GM12878 (cell line): ENCODE results near the gene CAMK2B. TPM values are rescaled to one million over a fixed set of nuclear protein-coding genes. Genes with fewer than 3 reads are reported as not detected.

ENCODE experiments used
- ATAC-seq: fragments of 200-7000 bp; cut with Tn5 transposase; 3 replicates; pipeline ENCODE4 v1.9.1; 2020; ENCODE audit warnings: mild to moderate bottlenecking, moderate library complexity
- BruUV-seq: library from RNA; stranded (reverse); fragments of 400-500 nt; replicated peaks from 2 replicates; lab custom pipeline; 2021; lab: Mats Ljungman, UMichigan
- CTCF ChIA-PET: fragments of 300-600 bp; sonication (Branson Sonifier 250); formaldehyde crosslinking; extraction: SDS; loops from one replicate; lab custom pipeline; 2021; ENCODE audit warnings: inconsistent platforms; lab: Yijun Ruan, JAX
- POLR2A ChIA-PET: fragments of 350-600 bp; formaldehyde crosslinking; extraction: SDS; loops from one replicate; lab custom pipeline; 2021; ENCODE audit warnings: inconsistent platforms; lab: Charles Lee
- RAD21 ChIA-PET: fragments of 300-600 bp; sonication (Branson Sonifier 250); formaldehyde crosslinking; loops from one replicate; lab custom pipeline; 2023; ENCODE audit warnings: antibody characterized with exemption; ENCODE audit not compliant: unreplicated experiment; lab: Charles Lee
- SMC1A ChIA-PET: fragments of 300-600 bp; sonication (Branson Sonifier 250); formaldehyde crosslinking; loops from one replicate; lab custom pipeline; 2023; ENCODE audit not compliant: unreplicated experiment, uncharacterized antibody; lab: Charles Lee
- DNase-seq: peaks from one replicate; pipeline ENCODE4 v3.0.0-alpha.2; 2011; ENCODE audit warnings: low read depth, low spot score
- FAIRE-seq: peaks from 3 replicates; lab custom pipeline; 2011; peaks lifted over from hg19 to GRCh38; lab: Jason Lieb, UNC
- H2AFZ ChIP-seq: 2 replicates; pipeline ENCODE4 v1.6.0; 2011; ENCODE audit warnings: low read depth, low read length, control low read depth; ENCODE audit not compliant: control insufficient read depth
- H3K27ac ChIP-seq: 2 replicates; pipeline ENCODE4 v1.5.1; 2011; ENCODE audit warnings: control low read depth; ENCODE audit not compliant: control insufficient read depth, insufficient read depth
- H3K27me3 ChIP-seq, 2 experiments: replicated peaks in 1 of 2; 2 replicates each; pipeline versions ENCODE4 v1.6.0 to v1.6.1; 2011; ENCODE audit warnings: low read length in 1 of 2; ENCODE audit not compliant: control insufficient read depth in 2 of 2, insufficient read depth in 2 of 2
- H3K36me3 ChIP-seq, 2 experiments: 2 replicates each; pipeline ENCODE4 v1.5.1; 2011; ENCODE audit warnings: low read length in 1 of 2; ENCODE audit not compliant: control insufficient read depth in 2 of 2, insufficient read depth in 2 of 2
- H3K4me1 ChIP-seq: 2 replicates; pipeline ENCODE4 v1.6.1; 2011; ENCODE audit warnings: mild to moderate bottlenecking, low read length, moderate library complexity, mixed read lengths; ENCODE audit not compliant: control insufficient read depth, insufficient read depth
- H3K4me2 ChIP-seq: 2 replicates; pipeline ENCODE4 v1.6.0; 2011; ENCODE audit warnings: control low read depth; ENCODE audit not compliant: control insufficient read depth, insufficient read depth
- H3K4me3 ChIP-seq: fragments of 200-600 bp; sonication (generic); 2 replicates; pipeline ENCODE4 v1.5.1; 2016
- H3K79me2 ChIP-seq: 2 replicates; pipeline ENCODE4 v1.6.0; 2011; ENCODE audit warnings: low read length; ENCODE audit not compliant: control insufficient read depth, insufficient read depth
- H3K9ac ChIP-seq: 2 replicates; pipeline ENCODE4 v1.8.0; 2011; ENCODE audit warnings: low read length, control low read depth, mixed read lengths; ENCODE audit not compliant: control insufficient read depth, insufficient read depth
- H3K9me3 ChIP-seq: replicated peaks from 3 replicates; pipeline ENCODE4 v1.5.1; 2011; ENCODE audit warnings: mild to moderate bottlenecking, low read length; ENCODE audit not compliant: control insufficient read depth, insufficient read depth
- H4K20me1 ChIP-seq: 2 replicates; pipeline ENCODE4 v1.6.0; 2011; ENCODE audit not compliant: control insufficient read depth, insufficient read depth
- ATF7 ChIP-seq: fragments of 450-650 bp; IDR thresholded peaks from 2 replicates; pipeline ENCODE4 v1.6.1; 2016; ENCODE audit warnings: low read depth, mild to moderate bottlenecking
- EZH2 ChIP-seq: IDR thresholded peaks from 2 replicates; pipeline ENCODE4 v1.6.1; 2012; ENCODE audit warnings: low read depth, mild to moderate bottlenecking, control low read depth, inconsistent platforms, low read length, borderline replicate concordance; ENCODE audit not compliant: control insufficient read depth
- IRF4 ChIP-seq: IDR thresholded peaks from 2 replicates; pipeline ENCODE4 v1.6.1; 2011; ENCODE audit warnings: low read depth, low read length
- JUNB ChIP-seq: IDR thresholded peaks from 2 replicates; pipeline ENCODE4 v1.6.1; 2016; ENCODE audit warnings: antibody characterized with exemption, mild to moderate bottlenecking
- NR2C2 ChIP-seq: IDR thresholded peaks from 2 replicates; pipeline ENCODE4 v1.6.1; 2011; ENCODE audit warnings: borderline replicate concordance, low read depth; ENCODE audit not compliant: control insufficient read depth, insufficient read length
- NRF1 ChIP-seq: conservative IDR thresholded peaks from 2 replicates; pipeline ENCODE4 v1.6.1; 2011; ENCODE audit warnings: mild to moderate bottlenecking, low read depth, low read length, improper control_type of control experiment
- POLR2AphosphoS2 ChIP-seq: IDR thresholded peaks from 2 replicates; pipeline ENCODE4 v1.6.1; 2011; ENCODE audit warnings: low read depth, mild to moderate bottlenecking, low read length, improper control_type of control experiment, moderate library complexity
- RFX5 ChIP-seq: IDR thresholded peaks from 2 replicates; pipeline ENCODE4 v1.6.1; 2011; ENCODE audit warnings: low read depth, low read length, improper control_type of control experiment
- SMAD5 ChIP-seq: IDR thresholded peaks from 2 replicates; pipeline ENCODE4 v1.6.1; 2016; ENCODE audit warnings: antibody characterized with exemption, low read depth
- SP1 ChIP-seq: IDR thresholded peaks from one replicate; pipeline ENCODE4 v1.6.1; 2011; ENCODE audit warnings: low read depth, low read length
- WGBS: methylation state at CpG from one replicate; pipeline ENCODE4 v1.1.6; 2016; ENCODE audit warnings: low lambda C conversion rate; ENCODE audit not compliant: insufficient replicate concordance, insufficient coverage; ENCODE audit errors: missing lambda C conversion rate; 5-methylcytosine and 5-hydroxymethylcytosine counted together
- in situ Hi-C: fragments of 300-500 bp; cut with MboI; formaldehyde crosslinking; loops from 9 replicates; pipeline ENCODE4 v1.14.3; 2018; ENCODE audit warnings: mixed read lengths
- intact Hi-C: fragments of 100-400 bp; cut with micrococcal nuclease; formaldehyde crosslinking; loops from one replicate; pipeline ENCODE4 v1.14.2; 2022; ENCODE audit not compliant: unreplicated experiment
- polyA plus RNA-seq, 11 experiments: library from polyadenylated mRNA; depleted of rRNA in 4 of 11; unstranded in 6 of 11; stranded (reverse) in 5 of 11; fragments of >200 nt; fragmentation: Nextera tagmentation in 4 of 11; fragmentation: Illumina TruSeq in 1 of 11; extraction: Ambion mirVana in 4 of 11; extraction: Trizol in 1 of 11; gene quantifications; 1 replicate in 1 of 11; 2 replicates in 10 of 11; pipeline versions ENCODE4 v1.2.1 to v1.2.3, GENCODE V29; 2011 to 2016; ENCODE audit warnings: inconsistent platforms in 2 of 11, missing spikeins in 2 of 11, low read depth in 1 of 11
- total RNA-seq, 4 experiments: library from RNA; depleted of rRNA in 3 of 4; stranded (reverse); fragments of >200 nt in 3 of 4; fragmentation: Illumina TruSeq in 1 of 4; extraction: Trizol in 1 of 4; gene quantifications; 2 replicates each; pipeline versions ENCODE4 v1.2.1 to v1.2.3, GENCODE V29; 2013 to 2021
- TF ChIP-seq, protein P1 (sequence below): IDR thresholded peaks from 2 replicates; pipeline ENCODE4 v1.6.1; 2011; ENCODE audit warnings: borderline replicate concordance, low read depth, mild to moderate bottlenecking, moderate library complexity, low read length; ENCODE audit not compliant: insufficient read depth, poor library complexity, severe bottlenecking
- TF ChIP-seq, protein P2 (sequence below): fragments of 450-650 bp; IDR thresholded peaks from 2 replicates; pipeline ENCODE4 v1.6.1; 2016; ENCODE audit warnings: mild to moderate bottlenecking
- TF ChIP-seq, protein P3 (sequence below): fragments of 150-350 bp; IDR thresholded peaks from 2 replicates; pipeline ENCODE4 v1.6.1; 2014; ENCODE audit warnings: mild to moderate bottlenecking, low read depth, low read length
- TF ChIP-seq, protein P4 (sequence below): fragments of 450-650 bp; IDR thresholded peaks from 2 replicates; pipeline ENCODE4 v1.6.1; 2016; ENCODE audit warnings: mild to moderate bottlenecking
- TF ChIP-seq, protein P5 (sequence below): fragments of 450-650 bp; IDR thresholded peaks from 2 replicates; pipeline ENCODE4 v1.6.1; 2014; ENCODE audit warnings: mild to moderate bottlenecking

CAMK2B gene
- total and polyA plus RNA-seq, 10 of the 15 experiments (the other 5 are each of a cell fraction or from before 2014, with no cell fraction given): 0.06 to 0.23 (median 0.11) TPM; not detected in 5

DNA sequence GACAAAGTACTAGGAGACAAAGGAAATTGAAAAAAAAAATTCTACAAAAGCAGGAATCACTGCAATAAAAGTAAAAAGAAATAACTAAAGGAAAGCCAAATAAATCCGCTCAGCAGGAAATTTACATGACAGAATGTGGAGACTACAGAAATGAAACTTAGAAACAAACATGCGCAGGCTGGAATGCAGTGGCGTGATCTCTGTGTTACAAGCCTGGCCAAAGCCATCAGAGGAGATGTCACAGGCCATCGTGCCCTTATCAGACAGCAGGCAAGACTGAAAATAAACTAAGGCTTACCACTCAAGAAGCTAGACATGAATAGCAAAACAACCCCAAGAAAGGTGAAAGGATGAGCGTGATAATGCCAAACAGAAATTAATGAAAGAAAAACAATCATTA is 6.3 kb upstream of the CAMK2B start:
- Histone ChIP-seq H3K27me3 (peaks cover 0 to 4% of the 10 kb centered on the region in 2 experiments; a peak in 2 of 4 replicates), H3K4me2 (no peak overlapping the region), H3K36me3 (no peaks in the 10 kb centered on the region), H3K4me1 (no peaks in the 10 kb centered on the region), H4K20me1 (no peaks in the 10 kb centered on the region), H3K27ac (no peak overlapping the region), H3K4me3 (no peak overlapping the region), H3K79me2 (no peaks in the 10 kb centered on the region), H3K9me3 (no peaks in the 10 kb centered on the region; the same call in 2 of the 3 replicates), H3K9ac (no peak overlapping the region), H2AFZ (no peak overlapping the region)
- WGBS: 61% methylated on average over 5 of the region's 5 CpGs
- in situ Hi-C loops: no loop called here
- no peak for FAIRE-seq
- no TSS peak for BruUV-seq
- ChIA-PET POLR2A (no interaction called here), CTCF (interaction anchor here (0.9 kb wide), 1 partner anchor 91 kb away, joined by 3 read pairs; no protein-coding TSS in a partner anchor), RAD21 (no interaction called here), SMC1A (no interaction called here)
- DNase-seq: no peak
- ATAC-seq: no peak
- intact Hi-C loops: no loop called here
- TF ChIP-seq, protein P1, sequence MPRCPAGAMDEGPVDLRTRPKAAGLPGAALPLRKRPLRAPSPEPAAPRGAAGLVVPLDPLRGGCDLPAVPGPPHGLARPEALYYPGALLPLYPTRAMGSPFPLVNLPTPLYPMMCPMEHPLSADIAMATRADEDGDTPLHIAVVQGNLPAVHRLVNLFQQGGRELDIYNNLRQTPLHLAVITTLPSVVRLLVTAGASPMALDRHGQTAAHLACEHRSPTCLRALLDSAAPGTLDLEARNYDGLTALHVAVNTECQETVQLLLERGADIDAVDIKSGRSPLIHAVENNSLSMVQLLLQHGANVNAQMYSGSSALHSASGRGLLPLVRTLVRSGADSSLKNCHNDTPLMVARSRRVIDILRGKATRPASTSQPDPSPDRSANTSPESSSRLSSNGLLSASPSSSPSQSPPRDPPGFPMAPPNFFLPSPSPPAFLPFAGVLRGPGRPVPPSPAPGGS: no peak
- no peak for TF ChIP-seq JUNB
- no peak for TF ChIP-seq RFX5
- TF ChIP-seq, protein P2, sequence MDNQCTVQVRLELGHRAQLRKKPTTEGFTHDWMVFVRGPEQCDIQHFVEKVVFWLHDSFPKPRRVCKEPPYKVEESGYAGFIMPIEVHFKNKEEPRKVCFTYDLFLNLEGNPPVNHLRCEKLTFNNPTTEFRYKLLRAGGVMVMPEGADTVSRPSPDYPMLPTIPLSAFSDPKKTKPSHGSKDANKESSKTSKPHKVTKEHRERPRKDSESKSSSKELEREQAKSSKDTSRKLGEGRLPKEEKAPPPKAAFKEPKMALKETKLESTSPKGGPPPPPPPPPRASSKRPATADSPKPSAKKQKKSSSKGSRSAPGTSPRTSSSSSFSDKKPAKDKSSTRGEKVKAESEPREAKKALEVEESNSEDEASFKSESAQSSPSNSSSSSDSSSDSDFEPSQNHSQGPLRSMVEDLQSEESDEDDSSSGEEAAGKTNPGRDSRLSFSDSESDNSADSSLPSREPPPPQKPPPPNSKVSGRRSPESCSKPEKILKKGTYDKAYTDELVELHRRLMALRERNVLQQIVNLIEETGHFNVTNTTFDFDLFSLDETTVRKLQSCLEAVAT: no peak
- no peak for TF ChIP-seq POLR2AphosphoS2
- no peak for TF ChIP-seq SP1
- TF ChIP-seq EZH2: no peak
- no peak for TF ChIP-seq SMAD5
- no peak for TF ChIP-seq IRF4
- TF ChIP-seq, protein P3, sequence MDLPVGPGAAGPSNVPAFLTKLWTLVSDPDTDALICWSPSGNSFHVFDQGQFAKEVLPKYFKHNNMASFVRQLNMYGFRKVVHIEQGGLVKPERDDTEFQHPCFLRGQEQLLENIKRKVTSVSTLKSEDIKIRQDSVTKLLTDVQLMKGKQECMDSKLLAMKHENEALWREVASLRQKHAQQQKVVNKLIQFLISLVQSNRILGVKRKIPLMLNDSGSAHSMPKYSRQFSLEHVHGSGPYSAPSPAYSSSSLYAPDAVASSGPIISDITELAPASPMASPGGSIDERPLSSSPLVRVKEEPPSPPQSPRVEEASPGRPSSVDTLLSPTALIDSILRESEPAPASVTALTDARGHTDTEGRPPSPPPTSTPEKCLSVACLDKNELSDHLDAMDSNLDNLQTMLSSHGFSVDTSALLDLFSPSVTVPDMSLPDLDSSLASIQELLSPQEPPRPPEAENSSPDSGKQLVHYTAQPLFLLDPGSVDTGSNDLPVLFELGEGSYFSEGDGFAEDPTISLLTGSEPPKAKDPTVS: no peak
- TF ChIP-seq, protein P4, sequence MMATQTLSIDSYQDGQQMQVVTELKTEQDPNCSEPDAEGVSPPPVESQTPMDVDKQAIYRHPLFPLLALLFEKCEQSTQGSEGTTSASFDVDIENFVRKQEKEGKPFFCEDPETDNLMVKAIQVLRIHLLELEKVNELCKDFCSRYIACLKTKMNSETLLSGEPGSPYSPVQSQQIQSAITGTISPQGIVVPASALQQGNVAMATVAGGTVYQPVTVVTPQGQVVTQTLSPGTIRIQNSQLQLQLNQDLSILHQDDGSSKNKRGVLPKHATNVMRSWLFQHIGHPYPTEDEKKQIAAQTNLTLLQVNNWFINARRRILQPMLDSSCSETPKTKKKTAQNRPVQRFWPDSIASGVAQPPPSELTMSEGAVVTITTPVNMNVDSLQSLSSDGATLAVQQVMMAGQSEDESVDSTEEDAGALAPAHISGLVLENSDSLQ: no peak
- TF ChIP-seq ATF7: no peak
- TF ChIP-seq, protein P5, sequence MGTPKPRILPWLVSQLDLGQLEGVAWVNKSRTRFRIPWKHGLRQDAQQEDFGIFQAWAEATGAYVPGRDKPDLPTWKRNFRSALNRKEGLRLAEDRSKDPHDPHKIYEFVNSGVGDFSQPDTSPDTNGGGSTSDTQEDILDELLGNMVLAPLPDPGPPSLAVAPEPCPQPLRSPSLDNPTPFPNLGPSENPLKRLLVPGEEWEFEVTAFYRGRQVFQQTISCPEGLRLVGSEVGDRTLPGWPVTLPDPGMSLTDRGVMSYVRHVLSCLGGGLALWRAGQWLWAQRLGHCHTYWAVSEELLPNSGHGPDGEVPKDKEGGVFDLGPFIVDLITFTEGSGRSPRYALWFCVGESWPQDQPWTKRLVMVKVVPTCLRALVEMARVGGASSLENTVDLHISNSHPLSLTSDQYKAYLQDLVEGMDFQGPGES: no peak
- no peak for TF ChIP-seq NR2C2
- no peak for TF ChIP-seq NRF1
